HG03571 (cell line): ENCODE measurements around the gene UNC13A.

Source experiments
- ATAC-seq: cut with Tn5 transposase; IDR thresholded peaks from one replicate; pipeline ENCODE4 v1.9.1; 2021; ENCODE audit not compliant: unreplicated experiment

The UNC13A gene

GRCh38 chr19:17673937-17674799, 14.0 kb downstream of the UNC13A start:
- ATAC-seq, result no peak

DNA sequence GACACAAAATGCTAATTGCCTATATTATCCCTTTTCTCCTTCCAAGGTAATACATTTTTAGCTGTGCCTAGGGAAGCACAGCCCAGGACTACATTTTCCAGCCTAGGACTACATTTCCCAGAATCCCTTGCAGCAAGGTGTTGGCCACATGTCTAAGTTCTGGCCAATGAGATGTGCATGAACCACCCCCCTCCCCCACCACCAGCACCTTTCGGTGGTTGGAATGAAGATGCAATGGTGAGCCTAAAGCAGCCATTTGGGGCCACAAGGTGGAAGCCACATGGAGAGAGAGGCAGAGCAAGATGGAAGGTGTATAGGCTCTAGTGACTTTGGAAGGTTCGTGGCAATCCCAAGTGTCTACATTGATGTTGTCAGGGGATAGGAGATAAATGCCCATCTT, 16.2 kb downstream of the UNC13A start:
- no peak for ATAC-seq

GRCh38 chr19:17669419-17669818, 18.7 kb downstream of the UNC13A start:
- ATAC-seq, result no peak

DNA sequence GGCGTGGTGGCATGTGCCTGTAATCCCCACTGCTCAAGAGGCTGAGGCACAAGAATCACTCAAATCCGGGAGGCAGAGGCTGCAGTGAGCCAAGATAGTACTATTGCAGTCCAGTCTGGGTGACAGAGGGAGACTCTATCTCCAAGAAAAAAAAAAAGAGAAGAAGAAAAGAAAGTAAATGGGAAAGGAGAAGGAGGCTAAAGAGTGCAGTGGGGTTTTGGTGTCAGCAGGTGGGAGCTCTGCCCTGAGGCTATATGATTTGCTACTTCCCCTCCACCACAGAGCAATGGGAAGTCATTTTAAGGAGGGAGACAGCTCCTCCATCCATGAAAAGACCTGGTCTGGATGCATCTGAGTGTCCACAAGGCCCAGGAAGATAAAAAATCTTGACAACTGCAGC, 23.1 kb downstream of the UNC13A start:
- no peak for ATAC-seq

DNA sequence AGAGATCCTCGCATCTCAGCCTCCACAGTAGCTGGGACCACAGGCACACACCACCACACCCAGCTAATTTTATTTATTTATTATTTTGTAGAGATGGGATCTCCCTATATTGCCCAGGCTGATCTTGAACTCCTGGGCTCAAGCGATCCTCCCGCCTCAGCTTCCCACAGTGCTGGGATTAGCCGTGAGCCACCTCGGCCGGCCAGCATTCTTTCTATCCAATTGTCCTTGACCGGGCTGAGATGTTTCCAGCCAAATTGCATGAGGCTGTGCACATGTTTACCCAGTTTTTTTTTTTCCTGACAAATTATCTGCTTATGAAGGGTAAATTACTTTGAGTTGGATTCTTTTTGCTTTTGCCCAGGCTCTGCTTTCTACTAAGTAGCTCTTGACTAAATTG, 28.2 kb downstream of the UNC13A start:
- no peak for ATAC-seq

DNA sequence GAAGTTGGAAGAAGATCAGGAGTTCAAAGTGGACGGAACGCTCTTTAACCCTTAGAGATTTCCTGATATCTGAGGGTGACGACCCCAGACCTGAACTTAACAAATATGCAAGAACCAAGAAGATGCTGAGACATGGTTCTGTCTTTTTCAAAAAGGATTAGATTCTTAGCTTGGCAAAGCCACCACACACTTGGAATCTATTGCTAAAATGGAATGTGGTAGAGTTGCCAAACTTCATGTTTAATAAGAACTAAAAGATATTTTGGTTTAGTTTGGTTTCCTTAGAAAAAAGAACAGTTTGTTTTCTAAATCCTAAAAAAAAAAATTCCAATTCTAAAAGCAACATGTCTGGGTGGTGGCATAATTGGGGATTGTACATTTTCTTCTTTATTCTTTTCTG, 29.5 kb downstream of the UNC13A start:
- no peak for ATAC-seq

DNA sequence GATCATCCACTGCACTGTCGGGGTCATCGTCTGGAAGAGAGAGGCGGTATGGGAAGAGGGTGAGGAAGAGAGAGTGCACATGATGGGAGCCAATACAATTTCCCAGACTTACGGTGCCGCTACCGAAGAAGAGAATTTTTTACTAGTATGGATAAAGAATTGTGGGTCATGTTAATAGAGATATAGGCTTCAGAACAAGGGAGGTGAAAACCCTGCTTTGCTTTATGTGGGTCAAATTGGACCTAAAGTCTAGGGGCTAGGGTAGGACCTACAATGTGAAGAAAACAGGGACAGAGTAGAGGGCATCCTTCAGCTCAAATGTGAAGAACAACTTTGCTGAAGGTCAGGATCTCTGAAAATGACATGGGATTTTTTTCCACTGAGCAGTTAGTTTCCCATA, 29.9 kb downstream of the UNC13A start:
- ATAC-seq, result no peak

GRCh38 chr19:17656970-17657369, 31.2 kb downstream of the UNC13A start:
- no peak for ATAC-seq

GRCh38 chr19:17655751-17656472, 32.2 kb downstream of the UNC13A start:
- ATAC-seq, result no peak

DNA sequence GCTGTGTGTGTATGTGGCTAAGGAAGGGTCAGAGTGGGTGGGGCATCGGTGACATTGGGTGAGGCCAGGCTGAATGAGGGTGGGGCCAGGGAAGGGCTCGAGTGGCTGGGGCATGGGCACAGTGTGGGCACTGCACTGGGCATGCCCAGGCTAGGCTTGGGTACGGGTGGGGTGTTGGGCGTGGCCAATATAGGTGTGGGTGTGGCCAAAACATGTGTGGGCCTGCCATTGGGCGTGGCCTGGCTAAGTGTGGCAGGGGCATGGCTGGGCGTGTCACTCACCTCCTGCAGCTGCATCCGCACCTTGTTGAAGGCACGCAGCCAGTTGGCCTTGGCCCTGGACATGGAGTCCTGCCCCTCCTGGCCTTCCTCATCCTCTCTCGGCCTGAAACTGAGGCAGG, 33.2 kb downstream of the UNC13A start:
- no peak for ATAC-seq

- ATAC-seq, result no peak
These were observed 35.5 kb downstream of the UNC13A start for GRCh38 chr19:17652627-17653026.

GRCh38 chr19:17648786-17649185, 39.4 kb downstream of the UNC13A start:
- no peak for ATAC-seq

DNA sequence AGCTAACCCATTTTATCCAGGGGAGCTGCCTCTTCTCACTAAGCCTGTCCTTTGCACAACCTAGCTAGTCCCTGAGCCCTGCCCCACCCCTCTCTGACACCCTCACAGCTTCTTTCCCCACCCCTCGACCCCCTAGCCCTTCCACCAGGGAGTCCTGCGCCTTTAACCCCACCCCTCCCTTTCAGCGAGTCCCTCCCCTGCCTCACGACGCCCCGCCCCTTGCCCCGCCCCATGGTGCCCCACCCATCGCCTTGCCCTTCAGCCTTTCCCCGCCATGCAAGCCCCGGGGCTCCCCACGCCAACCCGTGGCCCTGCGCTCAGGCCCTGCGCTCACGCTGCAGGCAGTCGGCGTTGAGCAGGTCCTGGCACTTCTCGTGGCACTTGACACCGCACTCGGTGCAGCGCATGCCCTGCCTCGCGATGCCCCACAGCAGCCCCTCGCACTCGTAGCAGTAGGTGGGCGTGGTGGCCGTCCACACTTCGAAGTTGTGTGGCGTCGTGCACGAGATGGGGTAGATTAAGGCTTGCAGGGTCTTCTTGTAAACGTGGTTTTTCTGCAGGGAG, 40.0 kb downstream of the UNC13A start:
- no peak for ATAC-seq

- ATAC-seq, result no peak
These were observed 40.8 kb downstream of the UNC13A start for GRCh38 chr19:17647071-17648020.

- ATAC-seq, result no peak
These were observed 41.7 kb downstream of the UNC13A start for GRCh38 chr19:17646441-17646840.

- ATAC-seq, result no peak
These were observed 42.7 kb downstream of the UNC13A start for GRCh38 chr19:17645339-17645963.

DNA sequence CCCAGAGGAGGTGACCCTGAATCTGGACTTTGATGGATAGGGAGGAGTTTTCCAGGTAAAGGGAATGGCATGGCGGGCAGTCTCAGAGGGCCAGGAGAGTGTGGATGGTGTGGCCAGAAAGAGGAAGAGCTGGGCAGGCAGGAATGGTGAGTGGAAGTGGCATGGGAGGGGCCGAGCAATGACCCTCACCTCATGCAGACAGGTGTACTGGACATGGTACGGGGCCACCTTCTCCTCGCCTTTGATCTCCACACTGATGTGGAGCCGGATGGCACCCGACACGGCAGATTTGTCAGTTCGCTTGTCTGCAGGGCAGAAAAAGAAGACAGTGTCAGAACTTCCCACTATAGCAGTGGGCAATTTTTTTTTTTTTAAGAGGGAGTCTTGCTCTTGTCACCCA, 45.5 kb downstream of the UNC13A start:
- ATAC-seq, result no peak

DNA sequence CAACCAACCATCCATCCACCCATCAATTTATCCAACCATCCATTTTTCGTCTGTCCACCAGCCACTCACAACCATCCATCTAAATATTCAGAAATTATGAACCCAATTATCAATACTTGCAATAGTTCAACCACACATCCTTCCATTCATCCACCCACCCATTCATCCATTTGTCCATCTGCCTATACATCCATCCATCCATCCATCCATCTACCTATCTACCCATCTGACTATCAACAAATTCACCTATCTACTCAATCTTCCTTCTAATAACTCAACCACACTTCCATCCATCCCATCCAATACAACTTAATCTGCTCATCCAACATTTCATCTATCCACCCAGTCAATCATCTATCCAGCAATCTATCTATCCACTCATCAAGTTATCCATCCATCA, 46.3 kb downstream of the UNC13A start:
- ATAC-seq, result no peak

GRCh38 chr19:17641181-17641580, 47.0 kb downstream of the UNC13A start:
- ATAC-seq, result no peak

- ATAC-seq, result no peak
These were observed 54.5 kb downstream of the UNC13A start for GRCh38 chr19:17633700-17634099.

DNA sequence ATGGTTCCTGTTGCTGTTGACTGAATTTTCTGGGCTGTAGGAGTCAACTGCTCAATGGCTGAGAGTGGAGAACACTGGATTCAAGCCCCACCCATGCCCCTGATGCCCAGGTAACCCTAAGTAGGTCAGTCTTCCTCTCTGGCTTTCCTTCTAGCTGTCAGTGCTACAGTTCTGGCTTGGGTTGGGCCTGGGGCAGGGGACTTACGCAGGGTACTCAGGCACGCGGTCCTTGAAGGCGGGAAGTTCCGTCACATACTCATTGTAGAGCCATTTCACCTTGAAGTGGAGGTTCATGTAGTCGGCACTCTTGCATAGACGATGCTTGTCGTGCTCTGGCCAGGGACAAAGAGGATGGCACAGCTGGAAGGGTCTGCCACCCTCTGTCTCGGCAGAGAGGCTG, 55.6 kb downstream of the UNC13A start:
- ATAC-seq, result no peak
